GOT3 (cell line): ENCODE measurements around the gene FMNL2.

Experiments used
- DNase-seq: peaks from one replicate; lab custom pipeline; 2025; ENCODE audit warnings: mixed read lengths; lab: John Stamatoyannopoulos, UW

Gene FMNL2

GRCh38 chr2:152651834-152652233, 316.9 kb downstream of the FMNL2 start:
- no peak for DNase-seq

GRCh38 chr2:152655880-152656279, 320.9 kb downstream of the FMNL2 start:
- no peak for DNase-seq

GRCh38 chr2:152657043-152657442, 322.1 kb downstream of the FMNL2 start:
- no peak for DNase-seq

GRCh38 chr2:152658221-152658620, 323.2 kb downstream of the FMNL2 start:
- no peak for DNase-seq

GRCh38 chr2:152661076-152661475, 326.1 kb downstream of the FMNL2 start:
- DNase-seq, result no peak

GRCh38 chr2:152664725-152665124, 329.8 kb downstream of the FMNL2 start:
- DNase-seq, result no peak

GRCh38 chr2:152674334-152674733, 339.4 kb downstream of the FMNL2 start:
- DNase-seq, result no peak

- no peak for DNase-seq
Observed at GRCh38 chr2:152676461-152676860, 341.5 kb downstream of the FMNL2 start.

GRCh38 chr2:152678808-152679207, 343.8 kb downstream of the FMNL2 start:
- no peak for DNase-seq

GRCh38 chr2:152682663-152683062, 347.7 kb downstream of the FMNL2 start:
- DNase-seq, result no peak

GRCh38 chr2:152683400-152683799, 348.4 kb downstream of the FMNL2 start:
- DNase-seq, result no peak

GRCh38 chr2:152686321-152686720, 351.3 kb downstream of the FMNL2 start:
- DNase-seq, result no peak

GRCh38 chr2:152693033-152693432, 358.1 kb downstream of the FMNL2 start:
- DNase-seq, result no peak

GRCh38 chr2:152694161-152694661, 359.2 kb downstream of the FMNL2 start:
- no peak for DNase-seq

- no peak for DNase-seq
Observed at GRCh38 chr2:152695763-152696162, 360.8 kb downstream of the FMNL2 start.

- DNase-seq, result no peak
Observed at GRCh38 chr2:152696476-152696875, 361.5 kb downstream of the FMNL2 start.
